ENCODE results near the gene PRDM16. TPM values are rescaled to one million over a fixed set of nuclear protein-coding genes. Genes with fewer than 3 reads are reported as not detected.

The PRDM16 gene
- total and polyA plus RNA-seq, 2 of the 13 experiments (the other 11 are each of a cell fraction or from before 2014, with no cell fraction given): 0.15 to 0.81 TPM

- TF ChIP-seq, protein P1, sequence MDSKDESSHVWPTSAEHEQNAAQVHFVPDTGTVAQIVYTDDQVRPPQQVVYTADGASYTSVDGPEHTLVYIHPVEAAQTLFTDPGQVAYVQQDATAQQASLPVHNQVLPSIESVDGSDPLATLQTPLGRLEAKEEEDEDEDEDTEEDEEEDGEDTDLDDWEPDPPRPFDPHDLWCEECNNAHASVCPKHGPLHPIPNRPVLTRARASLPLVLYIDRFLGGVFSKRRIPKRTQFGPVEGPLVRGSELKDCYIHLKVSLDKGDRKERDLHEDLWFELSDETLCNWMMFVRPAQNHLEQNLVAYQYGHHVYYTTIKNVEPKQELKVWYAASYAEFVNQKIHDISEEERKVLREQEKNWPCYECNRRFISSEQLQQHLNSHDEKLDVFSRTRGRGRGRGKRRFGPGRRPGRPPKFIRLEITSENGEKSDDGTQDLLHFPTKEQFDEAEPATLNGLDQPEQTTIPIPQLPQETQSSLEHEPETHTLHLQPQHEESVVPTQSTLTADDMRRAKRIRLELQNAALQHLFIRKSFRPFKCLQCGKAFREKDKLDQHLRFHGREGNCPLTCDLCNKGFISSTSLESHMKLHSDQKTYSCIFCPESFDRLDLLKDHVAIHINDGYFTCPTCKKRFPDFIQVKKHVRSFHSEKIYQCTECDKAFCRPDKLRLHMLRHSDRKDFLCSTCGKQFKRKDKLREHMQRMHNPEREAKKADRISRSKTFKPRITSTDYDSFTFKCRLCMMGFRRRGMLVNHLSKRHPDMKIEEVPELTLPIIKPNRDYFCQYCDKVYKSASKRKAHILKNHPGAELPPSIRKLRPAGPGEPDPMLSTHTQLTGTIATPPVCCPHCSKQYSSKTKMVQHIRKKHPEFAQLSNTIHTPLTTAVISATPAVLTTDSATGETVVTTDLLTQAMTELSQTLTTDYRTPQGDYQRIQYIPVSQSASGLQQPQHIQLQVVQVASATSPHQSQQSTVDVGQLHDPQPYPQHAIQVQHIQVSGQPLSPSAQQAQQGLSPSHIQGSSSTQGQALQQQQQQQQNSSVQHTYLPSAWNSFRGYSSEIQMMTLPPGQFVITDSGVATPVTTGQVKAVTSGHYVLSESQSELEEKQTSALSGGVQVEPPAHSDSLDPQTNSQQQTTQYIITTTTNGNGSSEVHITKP (CRISPR knock-in tag; IDR thresholded peaks at IDR 0.05; ENCODE audit: low read depth): peak; percentile 80; the same call in 1 of the 2 replicates
- peak; percentile 93 for TF ChIP-seq CREM (IDR thresholded peaks at IDR 0.05)
- TF ChIP-seq CREM (CRISPR knock-in tag; IDR thresholded peaks at IDR 0.05): no peak
- 0 out of 2 replicates have a peak, but pooled peaks have one; percentile 60 for TF ChIP-seq ZNF138 (CRISPR knock-in tag; IDR thresholded peaks at IDR 0.05; ENCODE audit: low read depth)
- TF ChIP-seq ZNF280D (CRISPR knock-in tag; IDR thresholded peaks at IDR 0.05): peak; percentile 68; the same call in 1 of the 2 replicates
- peak; percentile 53; the same call in 1 of the 2 replicates for TF ChIP-seq ZNF710 (CRISPR knock-in tag; IDR thresholded peaks at IDR 0.05; ENCODE audit: borderline replicate concordance)
- peak; percentile 51; the same call in 1 of the 2 replicates for TF ChIP-seq ZNF619 (CRISPR knock-in tag; IDR thresholded peaks at IDR 0.05)
- TF ChIP-seq, protein P2, sequence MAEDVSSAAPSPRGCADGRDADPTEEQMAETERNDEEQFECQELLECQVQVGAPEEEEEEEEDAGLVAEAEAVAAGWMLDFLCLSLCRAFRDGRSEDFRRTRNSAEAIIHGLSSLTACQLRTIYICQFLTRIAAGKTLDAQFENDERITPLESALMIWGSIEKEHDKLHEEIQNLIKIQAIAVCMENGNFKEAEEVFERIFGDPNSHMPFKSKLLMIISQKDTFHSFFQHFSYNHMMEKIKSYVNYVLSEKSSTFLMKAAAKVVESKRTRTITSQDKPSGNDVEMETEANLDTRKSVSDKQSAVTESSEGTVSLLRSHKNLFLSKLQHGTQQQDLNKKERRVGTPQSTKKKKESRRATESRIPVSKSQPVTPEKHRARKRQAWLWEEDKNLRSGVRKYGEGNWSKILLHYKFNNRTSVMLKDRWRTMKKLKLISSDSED (CRISPR knock-in tag; IDR thresholded peaks at IDR 0.05): peak; percentile 46; the same call in 1 of the 2 replicates
- no peak for TF ChIP-seq PRDM4 (CRISPR knock-in tag; IDR thresholded peaks at IDR 0.05; ENCODE audit: borderline replicate concordance)
- peak; percentile 5; the same call in 1 of the 2 replicates for TF ChIP-seq ZKSCAN5 (CRISPR knock-in tag; IDR thresholded peaks at IDR 0.05)
- TF ChIP-seq ZNF674 (CRISPR knock-in tag; IDR thresholded peaks at IDR 0.05; ENCODE audit: low read depth): no peak
- no peak for TF ChIP-seq ZNF329 (CRISPR knock-in tag; IDR thresholded peaks at IDR 0.05; ENCODE audit: low read depth)
These were observed 251.5 kb downstream of the PRDM16 start (continued) for GRCh38 chr1:3320246-3321152.
